Cerebellar nuclear complex (tissue), 1 donor: Measurements from ENCODE around the gene WDR86.

Experiments used
- DNase-seq, 2 experiments: peaks; one replicate each; lab custom pipeline; 2025; lab: John Stamatoyannopoulos, UW

The WDR86 gene

GRCh38 chr7:151427705-151428377, 18.0 kb upstream of the WDR86 start:
- no peak for DNase-seq

DNA sequence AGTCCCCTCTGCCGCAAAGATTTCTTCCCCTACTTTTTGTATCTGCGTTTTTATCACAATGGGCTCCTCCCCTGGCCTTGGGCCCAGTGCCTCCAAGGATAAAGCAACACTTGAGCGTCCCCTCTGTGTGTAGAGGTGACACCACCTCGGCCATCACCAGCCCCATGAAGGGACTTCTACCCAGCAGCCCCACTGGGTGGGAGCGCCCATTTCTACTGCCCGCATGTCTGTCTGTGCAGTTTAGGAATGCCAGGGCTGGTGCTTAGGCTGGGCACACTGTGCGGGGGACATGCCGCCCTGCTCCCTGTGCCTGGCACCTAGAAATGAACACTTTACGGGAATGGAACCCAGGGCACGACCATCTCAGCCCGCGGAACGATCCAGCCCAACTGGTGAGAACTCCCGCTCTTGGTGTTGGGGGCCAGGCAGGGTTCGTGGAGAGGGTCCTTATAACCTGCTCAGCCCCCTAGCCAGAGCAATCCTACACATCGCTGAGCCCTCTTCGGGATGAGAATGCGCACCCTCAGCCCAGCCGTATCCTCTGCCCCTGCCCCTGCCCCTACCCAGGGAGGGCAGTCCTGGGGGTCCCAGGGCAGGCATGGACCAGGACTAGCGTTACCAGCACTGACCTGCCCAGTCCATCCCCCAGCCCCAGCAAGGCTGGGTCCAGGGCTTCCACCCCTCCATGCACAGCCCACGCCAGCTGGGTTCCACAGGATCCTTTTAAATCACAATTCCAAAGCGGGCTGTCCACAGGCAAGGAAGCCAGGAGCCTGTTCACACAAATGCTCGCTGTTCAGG, 17.3 kb upstream of the WDR86 start:
- DNase-seq = no peak

DNA sequence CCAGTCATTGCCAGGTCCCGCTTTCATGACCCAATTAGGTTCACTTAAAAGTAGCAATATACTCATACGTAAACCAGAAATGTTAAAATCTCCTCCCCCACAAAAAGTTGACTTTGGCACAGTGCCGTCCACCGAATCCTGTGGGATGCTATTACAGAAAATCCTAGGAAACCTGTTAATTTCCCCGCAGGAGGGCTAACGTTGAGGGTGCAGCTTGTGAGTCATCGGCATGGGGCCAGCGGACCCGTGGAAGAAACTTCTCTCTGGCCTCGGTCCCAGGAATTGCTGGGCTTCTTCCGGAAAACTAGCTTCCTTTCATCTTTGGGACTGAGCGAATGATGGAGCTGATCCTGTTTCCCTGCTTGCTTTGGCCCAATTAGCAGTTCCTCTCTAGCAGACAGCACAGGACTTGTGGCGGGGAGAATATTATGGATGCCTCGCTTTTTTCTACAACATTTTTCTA, 16.6 kb upstream of the WDR86 start:
- DNase-seq = no peak

DNA sequence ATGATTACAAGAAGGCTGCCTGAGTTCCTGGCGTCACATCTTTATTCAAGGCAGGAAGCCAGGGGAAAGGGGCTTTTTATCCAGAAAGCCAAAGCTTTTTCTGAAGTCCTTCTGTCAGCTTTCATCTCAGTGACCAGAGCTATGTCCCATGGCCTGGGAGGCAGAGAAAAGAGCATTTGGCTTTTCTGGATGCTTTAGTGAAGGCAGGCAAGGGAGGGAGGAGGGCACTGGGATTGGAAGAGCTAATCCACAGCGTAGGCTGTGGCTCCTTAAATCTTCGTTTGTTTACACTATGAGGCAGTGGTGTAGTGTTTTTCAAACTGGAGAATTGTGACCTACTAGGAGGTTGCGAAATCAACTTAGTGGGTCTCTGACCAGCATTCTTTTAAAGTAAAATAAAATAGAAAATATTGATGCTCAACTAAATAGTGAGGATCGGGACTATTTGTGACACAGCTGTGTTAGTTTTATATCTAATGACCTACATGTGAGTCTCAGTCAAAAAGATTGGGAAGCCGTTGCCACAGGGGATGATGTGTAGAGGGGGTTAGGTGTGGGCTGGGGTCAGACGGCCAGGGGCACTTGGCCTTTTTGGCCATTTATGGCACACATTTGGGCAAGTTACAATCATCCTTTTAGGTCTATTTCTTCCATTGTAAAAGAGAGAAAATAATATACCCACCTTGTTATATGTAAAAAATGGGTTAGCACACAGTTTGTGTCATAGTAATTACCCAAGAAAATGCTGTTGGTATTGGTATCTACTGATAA, 16.0 kb upstream of the WDR86 start:
- DNase-seq = no peak

DNA sequence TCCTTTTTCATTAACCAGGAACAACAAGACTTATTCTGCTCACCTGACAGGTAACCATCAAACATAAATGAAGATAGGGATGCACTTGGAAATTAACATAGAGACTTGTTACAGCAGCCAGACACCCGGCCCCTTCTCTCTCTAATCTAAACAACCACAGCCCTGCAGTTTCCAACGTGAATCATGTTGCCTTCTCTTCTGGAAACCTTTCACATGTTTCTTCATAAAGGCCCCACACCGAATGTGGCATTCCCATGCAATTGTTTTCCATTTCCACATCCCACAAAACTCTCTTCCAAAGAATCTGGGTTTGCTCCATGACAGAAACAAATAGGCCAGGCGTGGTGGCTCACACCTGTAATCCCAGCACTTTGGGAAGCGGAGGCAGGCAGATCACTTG, 15.0 kb upstream of the WDR86 start:
- no peak for DNase-seq

DNA sequence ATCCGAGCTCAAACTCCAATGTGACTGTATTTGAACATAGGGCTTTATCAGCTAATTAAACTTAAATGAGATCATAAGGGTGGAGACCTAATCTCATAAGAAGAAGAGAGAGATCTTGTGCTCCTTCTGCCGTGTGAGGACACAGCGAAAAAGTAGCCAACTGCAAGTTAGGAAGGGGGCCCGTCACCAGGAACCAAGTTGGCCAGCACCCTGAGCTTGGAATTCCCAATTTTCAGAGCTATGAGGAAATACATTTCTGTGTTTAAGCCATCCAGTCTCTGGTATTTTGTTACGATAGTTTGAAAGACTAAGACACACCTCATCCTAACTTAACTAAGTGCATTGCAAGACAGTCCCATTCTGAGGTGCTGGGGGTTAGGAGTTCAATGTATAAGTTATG, 14.1 kb upstream of the WDR86 start:
- DNase-seq = no peak

DNA sequence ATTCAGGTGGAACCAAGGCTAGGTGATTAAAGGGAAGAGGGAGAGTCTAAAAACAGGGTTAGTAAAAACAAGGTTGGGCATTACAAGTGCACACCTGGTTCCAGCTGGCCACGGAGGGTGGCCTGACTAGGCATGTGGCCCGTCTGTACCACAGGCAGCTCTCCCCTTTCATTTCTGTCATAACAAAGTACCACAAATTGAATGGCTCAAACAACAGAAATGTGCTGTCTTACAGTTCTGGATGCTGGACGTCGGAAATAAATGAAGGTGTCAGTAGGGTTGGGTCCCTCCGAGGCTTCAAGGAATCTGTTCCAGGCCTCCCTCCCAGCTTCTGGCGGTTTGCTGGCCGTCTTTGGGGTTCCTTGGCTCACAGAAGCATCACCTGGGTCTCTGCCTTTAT, 13.4 kb upstream of the WDR86 start:
- no peak for DNase-seq

DNA sequence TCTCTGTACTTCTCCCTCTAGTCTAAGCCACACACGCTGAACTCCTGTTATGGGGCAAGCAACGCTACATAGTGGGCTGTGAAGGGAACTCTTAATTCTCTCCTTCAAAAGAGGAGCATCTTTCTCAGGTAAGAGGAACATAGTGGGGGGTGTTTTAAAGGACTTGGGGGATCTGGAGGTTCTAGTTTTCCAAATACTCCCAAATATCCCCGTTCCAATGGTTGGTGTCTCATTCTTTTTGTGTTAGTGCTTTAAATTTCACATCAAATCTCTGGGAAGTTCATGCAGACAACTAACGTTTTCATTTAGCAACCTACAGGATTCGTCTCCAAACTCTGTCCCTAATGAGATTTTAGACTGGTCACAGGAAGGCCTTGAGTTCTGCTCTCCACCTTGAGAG, 12.4 kb upstream of the WDR86 start:
- DNase-seq = no peak

DNA sequence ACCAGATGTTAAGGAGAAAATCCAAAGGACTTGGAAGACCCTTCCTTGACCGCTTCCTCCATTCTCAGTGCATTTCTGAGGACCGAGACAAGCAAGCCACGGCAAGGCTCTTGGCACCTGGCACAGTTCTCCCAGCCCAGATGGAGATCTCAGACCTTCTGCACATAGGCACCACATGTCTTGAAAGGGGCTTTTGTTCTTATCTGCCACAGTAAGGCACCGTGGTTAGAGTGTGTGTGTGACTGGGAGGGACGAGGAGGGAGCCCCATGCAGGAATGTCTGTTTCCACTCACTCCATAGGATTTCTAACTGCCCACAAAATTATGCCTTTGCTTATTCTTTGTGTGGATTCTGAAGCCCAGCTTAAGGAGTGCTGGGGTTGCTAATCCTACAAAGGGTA, 10.3 kb upstream of the WDR86 start:
- DNase-seq = no peak

GRCh38 chr7:151416941-151417315, 7.1 kb upstream of the WDR86 start:
- no peak for DNase-seq

DNA sequence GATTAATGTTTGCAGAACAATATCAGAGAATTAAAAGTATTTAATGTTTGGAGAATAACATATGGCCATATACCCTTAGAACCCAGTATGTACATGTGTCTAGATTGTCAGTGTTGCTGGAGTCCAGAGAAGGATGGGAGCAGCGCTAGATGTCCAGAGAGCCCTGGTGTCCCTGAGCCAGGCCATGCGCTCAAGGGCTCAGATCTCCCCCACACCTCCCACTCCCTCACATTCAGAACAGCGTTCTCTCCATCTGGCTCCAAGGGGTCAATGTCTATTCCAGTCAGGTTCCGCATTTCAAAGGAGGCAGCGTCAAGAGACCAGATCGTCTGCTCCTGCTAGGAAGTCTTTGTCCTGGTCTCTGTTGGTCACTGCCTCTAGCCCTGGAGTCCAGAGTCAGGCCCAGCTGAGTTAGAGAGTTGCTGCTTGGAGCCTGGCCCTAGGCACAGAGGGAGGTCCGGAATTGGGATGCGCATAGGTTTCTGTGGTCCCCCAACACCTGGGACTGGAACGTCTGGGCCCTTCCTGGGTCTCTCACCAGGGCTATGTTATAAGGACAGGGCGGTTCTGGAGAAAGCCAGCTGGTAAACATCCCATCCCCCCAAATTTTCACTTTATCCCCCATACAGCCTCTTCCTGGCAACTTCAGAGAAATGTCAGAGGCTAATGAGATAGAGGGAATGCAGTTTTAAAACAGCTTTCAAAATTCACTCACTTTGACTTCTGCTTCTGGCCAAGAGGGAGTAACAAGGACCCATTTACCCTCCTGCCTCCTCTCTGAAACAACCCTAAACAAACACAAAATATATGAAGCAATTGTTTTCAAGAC, 6.5 kb upstream of the WDR86 start:
- DNase-seq = no peak

DNA sequence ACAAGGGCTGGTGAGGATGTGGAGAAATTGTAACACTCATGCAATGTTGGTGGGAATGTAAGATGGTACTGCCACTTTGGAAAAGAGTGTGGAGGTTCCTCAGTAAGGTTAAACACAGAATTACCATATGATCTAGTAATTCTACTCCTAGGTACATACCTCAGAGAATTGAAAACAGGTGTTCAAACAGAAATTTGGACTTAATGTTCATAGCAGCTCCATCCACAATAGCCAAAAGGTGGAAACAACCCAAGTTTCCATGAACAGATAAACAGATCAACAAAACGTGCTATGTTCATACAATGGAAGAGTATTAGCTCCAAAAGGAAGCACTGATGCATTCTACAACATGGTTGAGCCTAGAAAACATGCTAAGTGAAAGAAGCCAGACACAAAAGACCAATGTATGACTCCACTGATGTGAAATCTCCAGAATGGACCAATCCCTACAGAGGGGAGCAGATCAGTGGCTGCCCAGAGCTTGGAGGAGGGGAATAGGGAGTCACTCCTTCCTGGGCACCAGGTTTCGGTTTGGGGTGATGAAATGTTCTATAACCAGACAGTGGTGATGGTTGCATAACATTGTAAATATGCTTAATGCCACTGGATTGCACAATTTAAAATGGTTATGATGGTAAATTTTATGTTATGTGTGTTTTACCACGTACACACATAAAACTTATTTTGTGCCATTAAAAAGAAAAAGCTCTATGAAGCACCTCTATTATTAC, 5.7 kb upstream of the WDR86 start:
- no peak for DNase-seq

GRCh38 chr7:151413241-151413640, 3.4 kb upstream of the WDR86 start:
- DNase-seq = no peak

- no peak for DNase-seq
Observed at GRCh38 chr7:151412318-151412717, 2.5 kb upstream of the WDR86 start.

DNA sequence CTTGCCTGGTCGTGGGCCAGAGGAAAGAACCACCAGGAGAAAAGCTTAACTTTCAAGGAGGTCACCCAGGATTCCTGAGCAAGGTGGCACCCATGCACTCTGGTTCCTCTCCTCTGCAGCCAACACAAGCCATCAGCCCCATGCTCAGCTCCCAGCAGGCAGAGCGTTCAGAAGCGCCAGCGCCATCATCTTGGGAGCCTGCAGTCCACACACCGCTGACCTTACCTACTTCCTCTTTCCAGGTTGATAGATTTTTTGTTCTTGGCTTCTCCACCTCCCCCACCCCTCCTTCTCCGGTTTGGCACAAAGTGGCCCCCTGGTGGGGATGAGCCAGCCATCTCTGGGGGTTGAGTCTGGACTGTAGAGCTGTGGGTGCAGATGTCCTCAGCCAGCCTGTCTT, 1.7 kb upstream of the WDR86 start:
- DNase-seq = no peak

- no peak for DNase-seq
Observed at GRCh38 chr7:151410405-151411390, 860 bp upstream of the WDR86 start.

DNA sequence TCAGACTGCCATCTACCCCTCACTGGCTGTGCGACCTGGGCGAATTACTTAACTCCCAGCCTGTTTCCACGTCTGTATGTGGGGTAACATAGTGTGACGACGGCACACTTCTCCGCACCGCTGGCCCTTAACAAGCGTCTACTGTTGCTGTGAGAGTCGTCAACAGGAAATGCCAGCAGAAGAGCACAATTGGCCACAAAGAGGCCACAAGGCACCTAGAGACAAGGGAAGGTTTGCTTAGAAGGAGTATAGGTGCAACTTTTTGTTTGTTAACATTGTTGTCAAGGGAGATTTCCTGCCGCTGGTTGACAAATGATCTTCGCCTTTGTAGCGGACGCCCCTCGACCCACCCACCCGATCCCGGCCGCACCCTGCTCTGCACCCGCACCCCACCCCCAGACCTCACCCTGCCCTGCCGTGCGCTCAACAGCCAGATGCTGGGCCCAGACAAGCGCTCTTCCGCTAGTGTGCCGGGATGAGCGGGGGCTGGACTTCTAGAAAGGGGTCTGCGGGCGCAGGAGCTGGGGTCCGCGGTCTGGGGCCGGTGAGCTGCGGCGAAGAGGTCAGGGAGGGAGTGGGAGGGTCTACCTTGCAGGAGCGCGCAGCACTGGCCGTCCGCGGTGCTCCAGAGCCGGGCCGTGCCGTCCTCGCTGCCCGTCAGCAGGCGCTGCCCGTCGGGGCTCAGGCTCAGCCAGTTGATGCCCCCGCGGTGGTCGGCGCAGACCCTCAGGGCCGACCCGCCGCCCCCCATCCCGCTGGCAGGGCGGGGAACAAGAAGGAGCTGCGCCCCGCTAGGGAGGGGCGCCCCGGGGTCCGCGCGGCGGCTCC, 785 bp downstream of the WDR86 start:
- no peak for DNase-seq

GRCh38 chr7:151408498-151408838, 1.4 kb downstream of the WDR86 start:
- DNase-seq = no peak

GRCh38 chr7:151406886-151407583, 2.8 kb downstream of the WDR86 start:
- DNase-seq = no peak
